ENCODE data around the gene ABTB1.

DNA sequence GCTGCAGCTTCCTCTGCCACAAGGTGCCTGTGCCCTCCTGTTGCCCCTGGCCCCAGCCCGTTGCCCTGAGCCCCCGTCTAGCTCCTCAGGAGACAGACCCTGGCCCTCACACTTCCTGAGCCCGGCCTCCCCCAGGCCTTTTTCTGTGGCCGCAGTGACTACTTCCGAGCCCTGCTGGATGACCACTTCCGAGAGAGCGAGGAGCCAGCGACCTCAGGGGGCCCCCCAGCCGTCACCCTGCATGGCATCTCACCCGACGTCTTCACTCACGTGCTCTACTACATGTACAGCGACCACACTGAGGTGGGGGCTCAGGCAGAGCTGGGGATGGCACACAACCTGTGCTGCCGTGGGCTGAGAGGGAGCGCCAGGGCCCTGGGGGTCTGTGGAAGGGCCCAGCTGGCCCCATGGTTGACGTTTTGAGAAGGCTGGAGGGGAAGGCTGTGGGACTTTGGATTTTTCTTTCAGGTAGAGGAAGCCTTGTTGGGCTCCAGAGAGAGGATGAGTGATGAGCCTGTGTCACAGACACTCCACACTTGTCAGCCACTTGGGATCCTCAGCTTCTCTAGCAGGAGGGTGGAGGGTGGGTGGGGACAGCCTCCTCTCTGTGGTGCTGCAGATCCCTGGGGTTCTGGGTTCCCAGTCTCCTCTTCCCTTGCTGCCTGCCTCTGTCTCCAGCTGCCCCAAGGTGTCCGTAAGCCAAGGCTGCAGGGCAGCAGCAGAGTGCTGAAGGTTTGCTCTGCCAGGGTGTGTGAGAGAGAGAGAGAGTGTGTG is 5.0 kb downstream of the ABTB1 start:
- TF ChIP-seq, protein P1, sequence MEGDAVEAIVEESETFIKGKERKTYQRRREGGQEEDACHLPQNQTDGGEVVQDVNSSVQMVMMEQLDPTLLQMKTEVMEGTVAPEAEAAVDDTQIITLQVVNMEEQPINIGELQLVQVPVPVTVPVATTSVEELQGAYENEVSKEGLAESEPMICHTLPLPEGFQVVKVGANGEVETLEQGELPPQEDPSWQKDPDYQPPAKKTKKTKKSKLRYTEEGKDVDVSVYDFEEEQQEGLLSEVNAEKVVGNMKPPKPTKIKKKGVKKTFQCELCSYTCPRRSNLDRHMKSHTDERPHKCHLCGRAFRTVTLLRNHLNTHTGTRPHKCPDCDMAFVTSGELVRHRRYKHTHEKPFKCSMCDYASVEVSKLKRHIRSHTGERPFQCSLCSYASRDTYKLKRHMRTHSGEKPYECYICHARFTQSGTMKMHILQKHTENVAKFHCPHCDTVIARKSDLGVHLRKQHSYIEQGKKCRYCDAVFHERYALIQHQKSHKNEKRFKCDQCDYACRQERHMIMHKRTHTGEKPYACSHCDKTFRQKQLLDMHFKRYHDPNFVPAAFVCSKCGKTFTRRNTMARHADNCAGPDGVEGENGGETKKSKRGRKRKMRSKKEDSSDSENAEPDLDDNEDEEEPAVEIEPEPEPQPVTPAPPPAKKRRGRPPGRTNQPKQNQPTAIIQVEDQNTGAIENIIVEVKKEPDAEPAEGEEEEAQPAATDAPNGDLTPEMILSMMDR (IDR thresholded peaks at IDR 0.05; ENCODE audit: low read length) = no peak
- TF ChIP-seq EZH2 (optimal IDR thresholded peaks at IDR 0.05; ENCODE audit: low read depth, low read length) (no peak), EZH2phosphoT487 (IDR thresholded peaks at IDR 0.05; ENCODE audit: low read length) (no peak)
